SK-MEL-5 (cell line): Measurements from ENCODE around the gene PTPRG. TPM values are rescaled to one million over a fixed set of nuclear protein-coding genes. Genes with fewer than 3 reads are reported as not detected.

ENCODE experiments used
- DNase-seq: peaks from one replicate; pipeline ENCODE4 v3.0.0-alpha.2; 2016; ENCODE audit warnings: low read depth, low spot score
- in situ Hi-C: cut with HindIII; loops from 2 replicates; pipeline ENCODE4 v1.10.0; 2016; ENCODE audit warnings: low sequenced_read_pairs, high pct_unique_total_duplicates, low pct_unique_long_range_greater_than_20kb
- total RNA-seq: library from RNA; depleted of rRNA; stranded (reverse); fragments of >200 nt; shearing (Covaris generic); gene quantifications from 2 replicates; pipeline ENCODE4 v1.2.3, GENCODE V29; 2014

The PTPRG gene
- total RNA-seq, 1 experiment from 2014 or later = 35.3 TPM

- in situ Hi-C loops = no loop called here
- DNase-seq = no peak
Measured at GRCh38 chr3:61602466-61602865, 41.1 kb downstream of the PTPRG start.

DNA sequence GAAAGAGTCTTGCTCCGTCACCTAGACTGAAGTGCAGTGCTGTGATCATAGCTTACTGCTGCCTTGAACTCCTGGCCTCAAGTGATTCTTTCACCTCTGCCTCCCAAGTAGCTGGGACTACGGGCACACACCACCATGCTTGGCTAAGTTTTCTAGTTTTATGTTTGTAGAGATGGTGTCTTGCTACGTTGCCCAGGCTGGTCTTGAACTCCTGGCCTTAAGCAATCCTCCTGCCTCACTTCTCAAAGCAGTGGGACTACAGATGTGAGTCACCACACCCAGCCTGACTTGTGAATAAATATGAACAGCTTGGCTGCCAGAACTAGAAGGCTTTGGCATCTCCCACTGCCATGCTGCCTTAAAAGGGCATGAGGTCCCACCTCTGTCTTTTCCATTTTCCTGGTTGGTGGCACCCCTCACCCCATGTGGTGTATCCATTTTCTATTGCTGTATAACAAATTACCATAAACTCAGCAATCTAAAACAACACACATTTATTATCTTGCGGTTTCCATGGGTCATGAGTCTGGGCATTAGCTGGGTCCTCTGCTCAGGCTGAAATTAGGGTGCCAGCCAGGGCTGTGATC is 44.3 kb downstream of the PTPRG start:
- in situ Hi-C loops = no loop called here
- no peak for DNase-seq

- in situ Hi-C loops = no loop called here
- DNase-seq = no peak
Measured at GRCh38 chr3:61606196-61606595, 44.8 kb downstream of the PTPRG start.

DNA sequence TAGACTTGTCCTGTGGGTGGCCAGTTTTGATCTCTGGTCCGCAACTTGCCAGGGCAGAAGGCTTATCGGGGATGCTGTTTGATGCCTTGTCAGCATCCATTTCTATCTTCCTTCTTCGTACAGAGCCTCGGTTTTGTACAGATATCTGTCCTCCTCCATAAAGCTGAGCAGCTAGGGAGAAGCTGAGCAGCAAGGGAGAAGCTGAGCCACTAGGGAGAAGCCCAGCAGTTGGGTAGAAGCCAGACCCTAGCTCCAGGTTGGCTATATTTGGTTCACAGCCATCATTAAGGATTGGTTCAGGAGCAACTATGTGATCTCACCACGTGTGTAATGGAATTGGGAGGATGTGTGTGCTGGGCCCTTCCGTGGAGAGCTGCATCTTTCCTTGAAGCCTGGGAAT is 46.7 kb downstream of the PTPRG start:
- DNase-seq = no peak
- in situ Hi-C loops = no loop called here

GRCh38 chr3:61608711-61609110 is 47.3 kb downstream of the PTPRG start:
- DNase-seq = no peak
- in situ Hi-C loops = no loop called here

GRCh38 chr3:61610316-61610715 is 48.9 kb downstream of the PTPRG start:
- DNase-seq = no peak
- in situ Hi-C loops = no loop called here

DNA sequence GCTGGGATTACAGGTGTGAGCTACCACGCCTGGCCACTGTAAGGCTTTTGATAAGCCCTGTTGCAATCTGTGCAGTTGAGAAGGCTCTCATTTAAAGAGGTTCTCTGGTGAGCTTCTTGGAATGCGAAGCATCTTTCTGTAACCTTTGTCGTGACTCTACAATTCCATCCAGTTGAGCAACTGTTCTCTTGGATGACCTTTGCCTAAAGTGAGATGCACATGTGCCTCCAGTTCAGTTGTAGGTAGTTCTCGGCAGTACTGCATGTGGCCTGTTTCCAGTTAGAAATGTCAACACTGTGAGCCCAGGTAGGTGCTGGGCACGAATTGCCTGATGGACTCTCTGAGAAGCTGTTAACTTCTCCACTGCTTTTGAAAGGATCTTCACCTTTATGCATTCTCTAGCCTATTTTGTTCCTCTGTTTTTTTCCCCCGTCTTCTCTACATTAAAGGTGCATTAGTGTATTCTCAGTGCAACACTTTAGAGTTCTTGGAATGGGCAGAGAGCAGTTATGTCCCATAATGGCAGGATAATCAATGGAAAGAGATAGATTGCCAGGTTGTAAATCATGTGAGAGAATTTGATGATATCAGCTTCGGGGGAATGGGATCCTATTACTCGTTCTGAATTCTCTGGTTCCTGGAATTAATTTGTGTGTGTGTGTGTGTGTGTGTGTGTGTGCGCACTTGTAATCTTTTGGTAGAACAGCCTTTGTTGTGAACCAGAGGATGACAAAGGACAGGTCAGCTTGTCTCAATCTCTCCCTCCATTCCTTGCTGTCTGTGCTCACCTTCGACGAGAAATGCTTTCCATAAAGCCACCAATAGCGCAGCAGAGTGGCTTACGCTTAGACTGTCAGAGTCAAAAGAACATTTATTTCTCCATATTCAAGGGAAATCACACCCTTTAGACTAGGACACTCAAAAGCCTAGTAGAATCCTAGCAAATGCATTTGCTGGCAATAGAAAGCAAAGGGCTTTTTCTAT is 51.1 kb downstream of the PTPRG start:
- in situ Hi-C loops = no loop called here
- no peak for DNase-seq

DNA sequence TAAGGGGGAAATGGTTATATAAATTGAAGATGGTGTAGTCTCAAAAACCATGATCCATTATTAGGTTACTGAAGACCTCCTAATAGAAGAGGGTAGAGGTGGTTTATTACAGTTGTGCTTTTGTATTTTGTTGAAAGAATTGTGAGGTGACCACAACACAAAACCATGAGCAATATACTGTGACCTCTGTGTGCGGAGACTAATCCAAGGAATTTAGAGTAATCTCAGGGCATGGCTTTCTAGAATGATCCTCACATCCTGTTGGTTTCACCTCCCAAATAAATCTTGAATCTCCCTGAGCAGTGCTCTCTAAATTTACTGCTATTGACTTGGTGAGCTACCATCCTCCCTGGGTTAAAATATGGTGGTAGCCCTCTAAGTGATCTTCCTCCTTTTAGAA is 52.3 kb downstream of the PTPRG start:
- DNase-seq = no peak
- in situ Hi-C loops = no loop called here

DNA sequence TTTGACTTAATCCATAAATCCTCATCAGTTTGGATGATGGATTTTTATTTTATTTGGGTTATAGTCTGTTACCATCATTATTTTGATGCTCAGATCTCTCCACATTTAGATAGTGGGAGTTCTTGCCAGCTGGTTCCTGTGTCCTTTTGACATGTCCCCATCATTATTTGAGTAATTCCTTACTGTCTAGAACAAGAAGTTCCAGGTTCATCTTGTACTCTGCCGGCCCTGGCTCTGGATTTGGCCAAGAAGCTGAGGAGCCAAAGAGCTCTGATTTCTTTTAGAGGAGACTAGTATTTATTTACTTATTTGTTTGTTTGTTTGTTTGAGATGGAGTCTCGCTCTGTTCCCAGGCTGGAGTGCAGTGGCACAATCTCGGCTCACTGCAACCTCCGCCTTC is 54.3 kb downstream of the PTPRG start:
- DNase-seq = no peak
- in situ Hi-C loops = no loop called here

DNA sequence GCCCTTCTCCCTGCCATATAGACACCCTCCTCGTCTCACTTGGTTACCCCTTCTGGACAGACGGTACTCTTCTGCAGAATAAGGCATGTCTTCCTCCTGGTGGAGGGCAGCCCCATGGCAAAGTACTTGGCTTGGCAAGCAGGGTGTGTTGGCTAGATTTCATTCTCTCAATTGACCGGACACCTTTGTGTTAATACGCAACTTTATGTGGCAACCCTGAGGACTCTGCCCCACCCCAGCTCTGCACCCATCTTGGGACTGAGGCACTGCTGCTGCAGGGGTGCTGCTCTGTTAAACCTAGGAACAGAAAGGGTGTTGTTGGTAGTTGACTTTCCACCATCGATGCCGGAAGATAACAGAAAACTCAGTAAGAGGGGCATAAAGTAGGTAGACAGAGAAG is 55.2 kb downstream of the PTPRG start:
- DNase-seq = no peak
- in situ Hi-C loops = no loop called here

- DNase-seq = no peak
- in situ Hi-C loops = no loop called here
Measured at GRCh38 chr3:61617041-61617440, 55.7 kb downstream of the PTPRG start.

DNA sequence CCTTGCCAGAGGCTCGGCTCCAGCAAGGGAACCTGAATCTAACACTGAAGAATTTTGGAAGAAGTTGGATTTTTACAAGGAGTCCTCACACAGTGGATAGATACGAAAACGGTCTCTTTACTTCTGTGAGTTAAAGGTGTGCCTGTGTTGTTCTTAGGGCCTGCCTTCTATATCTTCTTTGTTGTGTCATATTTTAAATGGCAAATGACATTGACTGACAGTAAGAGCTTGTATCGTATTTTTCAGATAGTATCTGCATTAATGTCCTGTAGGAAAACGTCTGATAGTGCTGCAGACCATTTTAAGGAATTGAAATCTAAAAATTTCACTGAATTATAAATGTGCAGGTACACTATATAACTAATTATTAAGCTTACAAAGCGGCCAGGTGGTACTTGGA is 56.3 kb downstream of the PTPRG start:
- in situ Hi-C loops = no loop called here
- no peak for DNase-seq

DNA sequence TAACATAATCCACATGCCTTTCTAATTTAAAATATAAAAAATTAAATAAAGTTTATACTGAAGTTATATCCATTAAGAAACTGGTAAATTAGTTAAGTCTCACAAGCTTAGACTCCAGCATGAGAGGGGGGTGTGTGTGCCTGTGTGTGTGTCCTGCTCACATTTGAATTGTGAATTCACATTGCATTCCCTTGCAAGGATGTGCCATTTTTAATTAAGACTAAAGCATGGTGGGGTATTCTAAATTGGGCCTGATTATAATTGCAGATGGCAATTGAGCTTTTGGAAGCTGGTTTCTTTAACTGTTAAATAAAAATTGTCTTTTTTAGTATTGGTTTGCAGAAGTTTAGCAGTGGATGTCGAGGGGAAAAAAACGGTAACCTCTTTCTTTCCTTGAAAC is 56.9 kb downstream of the PTPRG start:
- no peak for DNase-seq
- in situ Hi-C loops = no loop called here

GRCh38 chr3:61618871-61619270 is 57.5 kb downstream of the PTPRG start:
- DNase-seq = no peak
- in situ Hi-C loops = no loop called here

GRCh38 chr3:61620073-61620472 is 58.7 kb downstream of the PTPRG start:
- in situ Hi-C loops = no loop called here
- no peak for DNase-seq

DNA sequence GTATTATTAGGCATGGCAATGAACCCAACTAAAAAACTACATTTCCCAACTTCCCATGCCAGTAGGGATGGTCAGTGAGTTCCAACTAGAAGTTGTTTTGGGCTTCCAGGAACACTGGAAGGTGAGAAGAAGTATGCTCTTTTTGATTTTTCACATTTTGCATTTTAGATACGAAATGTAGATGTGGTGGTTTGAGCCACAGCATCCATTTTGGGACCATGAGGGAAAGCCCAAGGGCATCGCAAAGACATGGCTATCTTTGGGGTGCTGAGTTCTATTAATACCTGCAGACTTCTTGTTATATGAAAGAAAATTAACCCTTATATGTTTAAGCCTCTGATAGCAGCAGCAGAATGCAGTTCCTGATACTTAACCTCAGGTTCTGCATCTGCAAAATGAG is 62.9 kb downstream of the PTPRG start:
- in situ Hi-C loops = no loop called here
- DNase-seq = no peak

DNA sequence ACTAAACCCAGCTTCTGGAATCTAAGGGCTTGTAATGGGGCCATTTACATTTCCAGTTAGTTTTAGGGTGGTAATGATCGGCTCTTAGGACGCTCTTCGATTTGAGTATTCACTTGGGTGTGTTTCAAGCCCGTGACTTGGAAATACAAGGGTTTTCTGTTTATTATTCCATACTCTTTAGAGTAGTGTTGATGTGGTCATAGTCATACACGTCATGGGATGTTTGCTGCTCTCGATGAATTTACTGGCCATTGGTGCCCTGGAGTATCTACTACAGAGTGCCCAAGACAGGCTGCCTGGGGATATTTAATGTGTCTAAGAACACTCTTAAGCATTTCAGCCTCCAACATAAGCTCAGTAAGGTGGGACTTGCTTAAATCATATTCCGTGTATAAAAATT is 64.1 kb downstream of the PTPRG start:
- peak; percentile 84 for DNase-seq
- in situ Hi-C loops = no loop called here

GRCh38 chr3:61626484-61626883 is 65.1 kb downstream of the PTPRG start:
- DNase-seq = no peak
- in situ Hi-C loops = no loop called here

GRCh38 chr3:61627768-61628185 is 66.4 kb downstream of the PTPRG start:
- in situ Hi-C loops = no loop called here
- peak; percentile 67 for DNase-seq
